ENCODE measurements around the gene PIEZO2.

Gene PIEZO2

DNA sequence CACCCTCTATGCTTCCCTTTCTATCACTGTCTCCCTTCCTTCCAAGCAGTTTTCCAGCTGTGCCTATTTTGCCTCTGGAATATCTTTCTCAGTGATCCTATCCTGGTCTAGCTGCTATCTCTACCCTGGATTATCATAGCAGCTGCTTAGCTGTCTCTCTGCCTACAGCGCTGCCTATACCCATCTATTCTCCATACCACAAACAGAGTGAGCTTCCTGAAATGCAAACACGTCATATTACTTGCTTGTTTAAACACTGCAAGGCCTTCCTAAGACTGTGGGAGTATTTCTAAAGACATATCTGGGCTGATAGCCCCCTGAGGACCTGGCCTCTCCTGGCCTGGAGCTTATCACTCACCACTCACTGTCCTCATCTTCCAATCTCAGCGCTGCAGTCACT lies 403.4 kb downstream of the PIEZO2 start:
- Histone ChIP-seq H2BK15ac (ENCODE audit: low read depth, poor library complexity, severe bottlenecking) (no peak overlapping the region), H3K4me3 (ENCODE audit: insufficient read depth in 1 of 2, low read depth in 1 of 2, low read length in 2 of 2) (no peak overlapping the region)
- WGBS, result 87% methylated on average over 3 of the region's 3 CpGs

GRCh38 chr18:10745219-10745618 lies 404.1 kb downstream of the PIEZO2 start:
- H3K4ac ChIP-seq (ENCODE audit: low read depth in 1 of 2, low read length in 2 of 2), result no peak overlapping the region
- no peak overlapping the region for H3K23ac ChIP-seq (ENCODE audit: low read length in 2 of 2)
- no peak overlapping the region for H2BK15ac ChIP-seq (ENCODE audit: low read depth, poor library complexity, severe bottlenecking)
- no peaks in the 10 kb centered on the region for H3K9me3 ChIP-seq (ENCODE audit: control insufficient read depth, low read length)
- H2AK5ac ChIP-seq (ENCODE audit: low read length, severe bottlenecking), result no peak overlapping the region
- DNase-seq, result no peak
- H3K18ac ChIP-seq (ENCODE audit: low read depth in 1 of 2, low read length in 2 of 2), result no peak overlapping the region
- no peak overlapping the region for H2BK120ac ChIP-seq (ENCODE audit: low read depth, low read length)
- H3K4me3 ChIP-seq (ENCODE audit: insufficient read depth in 1 of 2, low read depth in 1 of 2, low read length in 2 of 2), result no peak overlapping the region
- H3K27ac ChIP-seq (ENCODE audit: low read length, poor library complexity, severe bottlenecking), result no peak overlapping the region
- H3K4me2 ChIP-seq (ENCODE audit: low read length, poor library complexity, severe bottlenecking), result no peak overlapping the region
- H4K91ac ChIP-seq (ENCODE audit: low read length), result no peak overlapping the region
- WGBS, result 93% methylated on average over 8 of the region's 8 CpGs
- no peak overlapping the region for H3K9ac ChIP-seq (ENCODE audit: low read length)
- H2BK12ac ChIP-seq (ENCODE audit: low read length in 2 of 2), result no peak overlapping the region
- H3K79me1 ChIP-seq (replicated peaks; ENCODE audit: low read length, poor library complexity, severe bottlenecking), result no peaks in the 10 kb centered on the region
- no peak overlapping the region for H4K8ac ChIP-seq (ENCODE audit: low read length)
- no peaks in the 10 kb centered on the region for H3K4me1 ChIP-seq (ENCODE audit: control insufficient read depth, insufficient read depth, low read depth, low read length)
- H3K36me3 ChIP-seq (ENCODE audit: control insufficient read depth in 1 of 2, insufficient read depth in 2 of 2, low read depth in 1 of 2, low read length in 2 of 2), result no peaks in the 10 kb centered on the region
- H2BK5ac ChIP-seq (ENCODE audit: low read depth, low read length, poor library complexity, severe bottlenecking), result no peak overlapping the region
- H3K14ac ChIP-seq (ENCODE audit: low read length in 2 of 2), result no peak overlapping the region
- H3K27me3 ChIP-seq (ENCODE audit: control insufficient read depth in 1 of 2, insufficient read depth in 1 of 2, low read length in 2 of 2), result peaks cover 0 to 26% of the 10 kb centered on the region in 2 experiments
- H2AFZ ChIP-seq (ENCODE audit: low read depth, low read length), result no peak overlapping the region

More for the DNA sequence above, 403.4 kb downstream of the PIEZO2 start:
- Histone ChIP-seq H4K91ac (ENCODE audit: low read length) (no peak overlapping the region), H3K9ac (ENCODE audit: low read length) (no peak overlapping the region), H3K14ac (ENCODE audit: low read length in 2 of 2) (no peak overlapping the region), H3K36me3 (ENCODE audit: control insufficient read depth in 1 of 2, insufficient read depth in 2 of 2, low read depth in 1 of 2, low read length in 2 of 2) (no peaks in the 10 kb centered on the region), H3K79me1 (replicated peaks; ENCODE audit: low read length, poor library complexity, severe bottlenecking) (no peaks in the 10 kb centered on the region), H2BK120ac (ENCODE audit: low read depth, low read length) (no peak overlapping the region), H3K9me3 (ENCODE audit: control insufficient read depth, low read length) (no peaks in the 10 kb centered on the region), H3K4me1 (ENCODE audit: control insufficient read depth, insufficient read depth, low read depth, low read length) (no peaks in the 10 kb centered on the region), H4K8ac (ENCODE audit: low read length) (no peak overlapping the region), H2BK5ac (ENCODE audit: low read depth, low read length, poor library complexity, severe bottlenecking) (no peak overlapping the region), H3K4me2 (ENCODE audit: low read length, poor library complexity, severe bottlenecking) (no peak overlapping the region), H2AFZ (ENCODE audit: low read depth, low read length) (no peak overlapping the region), H3K23ac (ENCODE audit: low read length in 2 of 2) (no peak overlapping the region), H2BK12ac (ENCODE audit: low read length in 2 of 2) (no peak overlapping the region), H2AK5ac (ENCODE audit: low read length, severe bottlenecking) (no peak overlapping the region), H3K27me3 (ENCODE audit: control insufficient read depth in 1 of 2, insufficient read depth in 1 of 2, low read length in 2 of 2) (peaks cover 0 to 34% of the 10 kb centered on the region in 2 experiments), H3K4ac (ENCODE audit: low read depth in 1 of 2, low read length in 2 of 2) (no peak overlapping the region), H3K27ac (ENCODE audit: low read length, poor library complexity, severe bottlenecking) (no peak overlapping the region), H3K18ac (ENCODE audit: low read depth in 1 of 2, low read length in 2 of 2) (no peak overlapping the region)
- no peak for DNase-seq

DNA sequence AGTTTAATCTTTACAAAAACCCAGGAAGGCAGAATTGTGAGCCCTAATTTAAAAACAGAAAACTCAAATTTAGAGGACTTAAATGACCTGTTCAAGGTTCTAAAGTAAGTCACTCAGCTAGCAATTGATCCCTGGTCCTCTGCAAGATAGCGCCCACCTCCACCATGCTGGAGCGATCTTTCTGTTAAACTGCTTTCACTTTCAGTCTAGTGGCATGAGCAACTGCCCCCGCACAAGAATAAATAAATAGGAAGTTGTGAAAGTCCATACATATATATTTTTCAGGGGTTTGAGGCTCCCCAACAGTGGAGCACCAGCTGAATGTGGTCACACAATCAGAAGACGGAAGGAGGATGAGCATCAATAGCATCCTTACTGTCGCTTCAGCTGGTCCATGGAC lies 405.6 kb downstream of the PIEZO2 start:
- Histone ChIP-seq H3K4me2 (ENCODE audit: low read length, poor library complexity, severe bottlenecking) (no peak overlapping the region), H3K4me1 (ENCODE audit: control insufficient read depth, insufficient read depth, low read depth, low read length) (no peaks in the 10 kb centered on the region), H4K91ac (ENCODE audit: low read length) (no peak overlapping the region), H2BK12ac (ENCODE audit: low read length in 2 of 2) (no peak overlapping the region), H2BK15ac (ENCODE audit: low read depth, poor library complexity, severe bottlenecking) (no peak overlapping the region), H4K8ac (ENCODE audit: low read length) (no peak overlapping the region), H2BK5ac (ENCODE audit: low read depth, low read length, poor library complexity, severe bottlenecking) (no peak overlapping the region), H2AK5ac (ENCODE audit: low read length, severe bottlenecking) (no peak overlapping the region), H3K79me1 (replicated peaks; ENCODE audit: low read length, poor library complexity, severe bottlenecking) (no peaks in the 10 kb centered on the region), H3K14ac (ENCODE audit: low read length in 2 of 2) (no peak overlapping the region), H3K36me3 (ENCODE audit: control insufficient read depth in 1 of 2, insufficient read depth in 2 of 2, low read depth in 1 of 2, low read length in 2 of 2) (no peaks in the 10 kb centered on the region), H3K18ac (ENCODE audit: low read depth in 1 of 2, low read length in 2 of 2) (no peak overlapping the region), H2AFZ (ENCODE audit: low read depth, low read length) (no peak overlapping the region), H3K27me3 (ENCODE audit: control insufficient read depth in 1 of 2, insufficient read depth in 1 of 2, low read length in 2 of 2) (peaks cover 0 to 19% of the 10 kb centered on the region in 2 experiments), H3K23ac (ENCODE audit: low read length in 2 of 2) (no peak overlapping the region), H2BK120ac (ENCODE audit: low read depth, low read length) (no peak overlapping the region), H3K9ac (ENCODE audit: low read length) (no peak overlapping the region), H3K4ac (ENCODE audit: low read depth in 1 of 2, low read length in 2 of 2) (no peak overlapping the region), H3K4me3 (ENCODE audit: insufficient read depth in 1 of 2, low read depth in 1 of 2, low read length in 2 of 2) (no peak overlapping the region), H3K27ac (ENCODE audit: low read length, poor library complexity, severe bottlenecking) (no peak overlapping the region), H3K9me3 (ENCODE audit: control insufficient read depth, low read length) (no peaks in the 10 kb centered on the region)
- 81% methylated on average over 5 of the region's 5 CpGs for WGBS
- DNase-seq, result peak; percentile 8

- Histone ChIP-seq H2BK12ac (ENCODE audit: low read length in 2 of 2) (no peak overlapping the region), H2AK5ac (ENCODE audit: low read length, severe bottlenecking) (no peak overlapping the region), H3K9me3 (ENCODE audit: control insufficient read depth, low read length) (no peaks in the 10 kb centered on the region), H3K4me2 (ENCODE audit: low read length, poor library complexity, severe bottlenecking) (no peak overlapping the region), H2BK5ac (ENCODE audit: low read depth, low read length, poor library complexity, severe bottlenecking) (no peak overlapping the region), H3K4ac (ENCODE audit: low read depth in 1 of 2, low read length in 2 of 2) (no peak overlapping the region), H3K27me3 (ENCODE audit: control insufficient read depth in 1 of 2, insufficient read depth in 1 of 2, low read length in 2 of 2) (no peaks in the 10 kb centered on the region), H2AFZ (ENCODE audit: low read depth, low read length) (no peak overlapping the region), H3K79me1 (replicated peaks; ENCODE audit: low read length, poor library complexity, severe bottlenecking) (no peaks in the 10 kb centered on the region), H3K23ac (ENCODE audit: low read length in 2 of 2) (no peak overlapping the region), H3K14ac (ENCODE audit: low read length in 2 of 2) (no peak overlapping the region), H3K4me3 (ENCODE audit: insufficient read depth in 1 of 2, low read depth in 1 of 2, low read length in 2 of 2) (no peak overlapping the region), H4K91ac (ENCODE audit: low read length) (no peak overlapping the region), H3K4me1 (ENCODE audit: control insufficient read depth, insufficient read depth, low read depth, low read length) (no peaks in the 10 kb centered on the region), H4K8ac (ENCODE audit: low read length) (no peak overlapping the region), H3K18ac (ENCODE audit: low read depth in 1 of 2, low read length in 2 of 2) (no peak overlapping the region), H2BK120ac (ENCODE audit: low read depth, low read length) (no peak overlapping the region), H3K36me3 (ENCODE audit: control insufficient read depth in 1 of 2, insufficient read depth in 2 of 2, low read depth in 1 of 2, low read length in 2 of 2) (no peaks in the 10 kb centered on the region), H3K9ac (ENCODE audit: low read length) (no peak overlapping the region), H3K27ac (ENCODE audit: low read length, poor library complexity, severe bottlenecking) (peak overlapping the region; percentile 3), H2BK15ac (ENCODE audit: low read depth, poor library complexity, severe bottlenecking) (no peak overlapping the region)
- no CpG with 5 or more reads among the region's 3 CpGs for WGBS
- DNase-seq, result no peak
Measured at GRCh38 chr18:10739152-10739551, 410.2 kb downstream of the PIEZO2 start.

Data from mesenchymal stem cell (in vitro differentiated cells and primary cell).